Bronchial epithelial cell (primary cell): Measurements from ENCODE around the gene NHLH2. TPM values are rescaled to one million over a fixed set of nuclear protein-coding genes. Genes with fewer than 3 reads are reported as not detected.

Experiments
- DNase-seq: peaks from one replicate; pipeline ENCODE4 v3.0.0-alpha.2; 2010; ENCODE audit warnings: low read depth
- FAIRE-seq: peaks from 2 replicates; lab custom pipeline; 2011; peaks lifted over from hg19 to GRCh38; lab: Jason Lieb, UNC
- H3K27me3 ChIP-seq: 2 replicates; pipeline ENCODE4 v1.5.1; 2011; ENCODE audit warnings: low read length; ENCODE audit not compliant: control insufficient read depth, insufficient read depth
- H3K36me3 ChIP-seq: 2 replicates; pipeline ENCODE4 v1.5.1; 2011; ENCODE audit warnings: low read length; ENCODE audit not compliant: control insufficient read depth, insufficient read depth
- H3K4me3 ChIP-seq: 2 replicates; pipeline ENCODE4 v1.5.1; 2011; ENCODE audit warnings: mild to moderate bottlenecking, low read depth, low read length, control low read depth
- total RNA-seq: library from RNA; depleted of rRNA; stranded (reverse); fragments of >200 nt; gene quantifications from 2 replicates; pipeline ENCODE4 v1.2.1, GENCODE V29; 2014
- TF ChIP-seq, protein P1 (sequence below): IDR thresholded peaks from 2 replicates; pipeline ENCODE4 v1.5.1; 2011; ENCODE audit warnings: mild to moderate bottlenecking, moderate library complexity, low read length, control low read depth, inconsistent platforms; ENCODE audit not compliant: insufficient read depth, severe bottlenecking

Gene NHLH2
- total RNA-seq, 1 donor from 2014 or later: 0.26 TPM

- DNase-seq (peak; percentile 74), FAIRE-seq (no peak)
- TF ChIP-seq, protein P1, sequence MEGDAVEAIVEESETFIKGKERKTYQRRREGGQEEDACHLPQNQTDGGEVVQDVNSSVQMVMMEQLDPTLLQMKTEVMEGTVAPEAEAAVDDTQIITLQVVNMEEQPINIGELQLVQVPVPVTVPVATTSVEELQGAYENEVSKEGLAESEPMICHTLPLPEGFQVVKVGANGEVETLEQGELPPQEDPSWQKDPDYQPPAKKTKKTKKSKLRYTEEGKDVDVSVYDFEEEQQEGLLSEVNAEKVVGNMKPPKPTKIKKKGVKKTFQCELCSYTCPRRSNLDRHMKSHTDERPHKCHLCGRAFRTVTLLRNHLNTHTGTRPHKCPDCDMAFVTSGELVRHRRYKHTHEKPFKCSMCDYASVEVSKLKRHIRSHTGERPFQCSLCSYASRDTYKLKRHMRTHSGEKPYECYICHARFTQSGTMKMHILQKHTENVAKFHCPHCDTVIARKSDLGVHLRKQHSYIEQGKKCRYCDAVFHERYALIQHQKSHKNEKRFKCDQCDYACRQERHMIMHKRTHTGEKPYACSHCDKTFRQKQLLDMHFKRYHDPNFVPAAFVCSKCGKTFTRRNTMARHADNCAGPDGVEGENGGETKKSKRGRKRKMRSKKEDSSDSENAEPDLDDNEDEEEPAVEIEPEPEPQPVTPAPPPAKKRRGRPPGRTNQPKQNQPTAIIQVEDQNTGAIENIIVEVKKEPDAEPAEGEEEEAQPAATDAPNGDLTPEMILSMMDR: no peak
- H3K4me3 ChIP-seq: no peak overlapping the region
- no peaks in the 10 kb centered on the region for H3K36me3 ChIP-seq
- no peaks in the 10 kb centered on the region for H3K27me3 ChIP-seq
Observed at GRCh38 chr1:115815694-115816093, 25.2 kb downstream of the NHLH2 start.

- Histone ChIP-seq H3K36me3 (no peaks in the 10 kb centered on the region), H3K4me3 (no peak overlapping the region), H3K27me3 (no peaks in the 10 kb centered on the region)
- FAIRE-seq: no peak
- peak; percentile 87 for DNase-seq
- TF ChIP-seq, protein P1: no peak
Observed at GRCh38 chr1:115814685-115815398, 26.1 kb downstream of the NHLH2 start.

- TF ChIP-seq, protein P1: no peak
- Histone ChIP-seq H3K36me3 (no peaks in the 10 kb centered on the region), H3K27me3 (no peaks in the 10 kb centered on the region), H3K4me3 (no peak overlapping the region)
- DNase-seq: no peak
- no peak for FAIRE-seq
Observed at GRCh38 chr1:115813727-115814126, 27.2 kb downstream of the NHLH2 start.

DNA sequence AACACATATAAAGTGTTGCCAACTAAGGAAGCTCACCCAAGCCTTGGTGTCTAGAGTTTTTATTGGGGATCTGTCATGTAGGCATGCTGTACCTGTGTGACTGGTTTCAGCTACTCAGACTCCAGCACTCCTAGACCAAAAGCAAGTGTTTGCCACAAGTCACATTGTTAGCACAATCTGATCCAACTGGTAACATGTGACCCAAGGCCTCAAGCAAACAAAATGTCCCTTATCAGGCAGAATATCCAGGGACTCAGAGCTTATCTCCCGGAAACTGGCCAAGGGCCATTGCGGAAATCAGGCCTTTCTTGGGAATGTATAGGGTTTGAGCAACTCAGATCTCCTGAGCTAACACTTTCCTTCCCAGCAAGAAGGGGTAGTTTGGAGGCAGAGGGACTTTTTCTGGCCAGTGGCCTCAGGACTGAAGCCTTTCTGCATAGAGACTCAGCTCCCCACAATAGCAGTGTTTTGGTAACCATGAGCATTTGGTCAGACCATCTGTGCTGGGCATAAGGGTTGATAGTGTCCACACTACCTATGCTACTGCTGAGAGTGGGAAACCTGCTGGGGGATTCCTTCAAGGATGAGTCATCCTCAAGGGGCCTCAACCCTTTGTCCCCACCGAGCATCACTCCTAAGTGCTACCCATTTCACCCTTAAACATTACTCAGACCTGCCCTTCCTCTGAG, 29.6 kb downstream of the NHLH2 start:
- DNase-seq (no peak), FAIRE-seq (peak; percentile 83)
- Histone ChIP-seq H3K4me3 (no peak overlapping the region), H3K27me3 (no peaks in the 10 kb centered on the region), H3K36me3 (no peaks in the 10 kb centered on the region)
- TF ChIP-seq, protein P1: no peak

DNA sequence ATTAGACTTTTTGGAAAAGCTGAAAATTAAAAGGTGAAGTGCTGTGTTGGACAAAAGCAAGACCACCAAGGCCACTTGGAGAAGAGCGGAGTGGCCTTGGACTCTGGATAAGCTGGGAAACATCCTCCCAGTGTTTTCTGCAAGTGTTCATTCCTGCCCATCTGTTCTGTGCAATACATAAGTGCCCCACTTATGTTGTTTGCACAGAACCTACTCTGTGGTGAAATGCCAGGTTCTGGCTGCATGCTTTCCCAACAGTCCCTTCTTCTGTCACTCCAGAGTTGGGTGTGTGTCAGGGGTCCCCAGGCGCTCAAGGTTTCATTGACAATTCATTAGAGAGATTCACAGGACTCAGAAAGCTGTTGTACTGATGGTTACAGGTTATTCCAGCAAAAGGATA, 30.3 kb downstream of the NHLH2 start:
- Histone ChIP-seq H3K4me3 (no peak overlapping the region), H3K36me3 (no peaks in the 10 kb centered on the region), H3K27me3 (no peaks in the 10 kb centered on the region)
- DNase-seq (no peak), FAIRE-seq (no peak)
- TF ChIP-seq, protein P1: no peak
